ENCODE results near the gene MRPL40.
A peak's percentile ranks its signal among the peaks of the same experiment; 100 is the strongest.

MRPL40 gene

DNA sequence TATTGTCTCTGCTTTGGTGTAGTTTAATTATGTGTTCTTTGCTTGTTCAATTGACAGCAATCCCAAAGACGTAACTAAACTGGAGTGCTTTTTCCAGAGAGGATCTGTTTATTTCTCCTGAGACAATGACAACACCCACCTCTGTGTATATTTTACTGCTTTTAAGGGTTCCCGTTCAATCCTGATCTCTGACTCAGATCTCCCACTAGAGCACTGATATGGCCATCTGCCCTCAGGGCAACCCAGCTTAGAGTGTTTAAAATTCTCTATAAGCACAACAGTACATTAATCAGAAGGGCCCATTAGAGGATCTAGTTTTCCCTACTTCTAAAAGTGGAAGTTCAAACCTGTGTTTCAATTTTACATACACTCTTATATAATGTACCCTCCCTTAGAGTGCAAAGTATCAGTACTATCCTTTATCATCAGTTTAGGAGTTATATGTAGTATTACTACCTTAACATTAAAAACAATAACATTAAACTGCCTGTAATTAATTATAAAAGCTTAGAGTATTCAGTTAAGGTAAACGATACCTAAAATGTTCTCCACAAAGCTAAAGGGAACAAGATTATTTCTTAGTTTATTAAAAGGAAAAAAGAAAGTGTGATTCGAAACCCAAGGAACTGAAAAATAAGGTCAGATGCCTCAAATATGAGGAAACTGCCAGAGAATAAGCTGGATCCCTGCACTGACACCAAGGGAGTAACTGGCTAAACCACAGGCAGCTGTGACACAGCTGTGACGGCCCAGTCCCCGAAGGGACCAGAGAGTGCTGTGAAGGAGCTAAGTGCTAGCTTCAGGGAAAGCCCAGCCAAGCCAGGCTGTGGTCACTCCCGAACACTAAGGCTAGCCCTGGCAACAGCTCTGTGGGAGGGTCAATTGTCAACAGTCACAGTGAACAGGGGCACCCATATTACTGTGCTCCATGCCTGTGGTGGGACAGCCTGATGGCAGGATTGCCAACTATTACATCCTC lies 31.4 kb downstream of the MRPL40 start:
- DNase-seq = peak; percentile 35

DNA sequence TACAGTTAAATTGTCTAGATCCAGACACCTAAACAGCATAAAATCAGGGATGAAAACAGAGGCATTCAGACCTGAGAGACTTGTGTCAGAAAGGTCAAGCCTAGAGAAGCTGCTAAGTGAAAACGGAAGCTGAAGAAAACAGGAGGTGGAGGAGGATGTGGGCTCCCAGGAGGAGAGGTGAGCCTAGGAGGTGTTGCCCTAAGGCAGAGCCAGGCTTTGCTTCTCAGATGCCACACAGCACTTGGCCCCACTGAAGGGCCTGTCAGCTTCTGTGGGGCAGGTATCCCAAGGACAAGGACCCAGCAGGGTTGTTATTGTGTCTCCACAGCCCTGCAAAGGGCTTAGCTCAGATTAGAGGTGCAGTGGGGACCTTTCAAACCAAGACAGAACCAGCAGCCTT lies 32.2 kb downstream of the MRPL40 start:
- DNase-seq = no peak

GRCh38 chr22:19464975-19465374 lies 32.6 kb downstream of the MRPL40 start:
- no peak for DNase-seq

DNA sequence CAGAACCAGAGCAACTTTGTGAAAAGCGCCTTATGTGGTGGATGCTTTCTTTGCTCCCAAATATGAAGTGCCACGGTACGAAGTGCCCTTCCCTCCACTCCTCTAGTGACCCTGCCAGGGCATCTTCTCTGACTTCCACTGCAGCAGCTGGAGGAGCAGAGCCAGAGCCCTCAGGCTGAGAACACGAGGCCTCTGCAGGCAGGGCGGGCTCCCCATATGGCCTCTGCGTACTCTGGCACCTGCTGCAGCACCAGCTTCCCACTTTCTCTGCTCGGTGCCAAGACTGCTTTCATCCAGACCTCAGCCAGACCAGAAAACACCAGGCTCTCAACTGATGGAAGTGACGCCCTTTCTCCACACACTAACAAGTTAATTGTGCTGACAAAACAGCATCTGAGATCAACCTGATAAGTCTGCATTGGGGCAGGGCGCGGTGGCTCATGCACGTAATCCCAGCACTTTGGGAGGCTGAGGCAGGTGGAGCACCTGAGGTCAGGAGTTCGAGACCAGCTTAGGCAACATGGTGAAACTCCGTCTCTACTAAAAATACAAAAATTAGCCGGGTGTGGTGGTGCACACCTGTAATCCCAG lies 33.9 kb downstream of the MRPL40 start:
- DNase-seq = no peak

DNA sequence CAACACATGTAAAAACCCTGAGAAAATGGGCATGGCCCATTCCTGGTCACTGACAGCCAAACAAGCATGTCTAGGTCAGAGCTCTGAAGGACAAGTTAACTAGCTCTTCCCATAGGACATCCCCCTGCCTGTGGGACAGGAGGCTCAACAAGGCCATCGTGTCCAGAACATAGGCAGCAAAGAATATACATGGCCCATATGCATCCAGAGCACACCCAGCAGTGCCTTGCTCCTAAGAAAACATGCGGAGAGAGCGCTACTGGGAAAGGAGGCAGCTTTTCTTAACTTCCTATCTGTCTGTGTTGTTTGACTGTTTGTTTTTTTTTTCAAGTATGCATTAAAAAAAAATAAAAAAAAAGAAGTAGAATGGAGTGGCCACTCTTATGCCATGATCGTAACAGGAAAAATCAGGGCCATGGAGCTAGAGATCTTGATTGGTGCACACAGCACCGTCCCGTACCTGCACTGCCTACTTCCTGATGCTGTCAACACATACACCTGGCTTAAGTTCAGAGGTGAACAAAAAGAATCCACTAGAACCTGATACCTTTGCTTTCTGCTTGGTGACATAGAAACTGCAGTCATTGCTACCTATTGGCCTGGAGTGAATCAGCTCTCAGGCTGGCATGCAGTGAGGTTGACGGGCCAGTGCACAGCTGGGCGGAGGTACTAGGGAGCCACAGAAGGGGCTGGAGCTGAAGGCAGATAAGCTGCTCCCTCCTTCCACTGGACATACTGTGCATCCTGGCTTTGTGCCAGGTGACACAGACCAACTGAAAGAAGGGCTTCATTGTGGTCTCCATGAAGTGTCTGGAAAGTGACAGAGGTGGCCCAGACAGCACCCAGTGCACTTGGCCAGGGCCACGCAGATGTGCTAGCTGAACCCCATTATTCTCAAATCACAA lies 34.8 kb downstream of the MRPL40 start:
- DNase-seq = no peak

DNA sequence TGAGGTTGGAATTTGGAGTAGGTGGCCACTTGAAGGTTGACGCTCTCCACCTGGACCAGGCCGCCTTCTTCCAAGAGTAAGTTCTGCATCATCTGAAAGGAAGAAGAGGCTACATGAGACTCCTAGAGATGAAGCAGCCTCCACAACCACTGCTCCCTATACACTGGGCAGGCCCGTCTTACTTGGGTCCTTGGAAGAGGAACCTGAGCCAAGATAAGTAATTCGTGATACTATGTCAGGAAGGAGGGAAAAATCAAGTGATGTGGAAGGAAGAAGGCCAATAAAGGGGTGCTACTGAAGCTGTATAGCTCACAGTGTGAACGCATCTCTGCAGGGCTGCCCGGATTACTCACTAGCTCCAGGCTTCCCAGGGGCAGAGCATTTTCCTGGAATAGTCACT lies 35.6 kb downstream of the MRPL40 start:
- DNase-seq = no peak

DNA sequence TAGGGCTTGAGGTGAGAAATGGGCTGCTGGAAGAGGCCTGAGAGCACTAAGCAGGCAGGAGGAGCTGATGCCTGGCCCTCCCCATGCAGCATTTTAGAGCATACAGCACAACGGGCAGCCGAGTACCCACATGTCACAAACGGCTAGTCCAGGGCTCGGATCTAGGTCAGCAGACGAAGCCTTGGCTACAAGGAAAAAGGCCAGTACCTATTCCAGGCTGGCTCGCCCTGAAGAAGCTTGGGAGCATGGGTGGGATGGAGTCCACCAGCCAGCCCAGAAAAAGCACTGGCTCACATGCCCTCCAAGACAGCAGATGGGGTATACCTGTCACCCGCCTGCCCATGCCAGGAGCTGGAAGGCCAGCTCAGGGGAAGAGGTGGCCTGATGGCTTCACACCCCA lies 37.1 kb downstream of the MRPL40 start:
- no peak for DNase-seq

GRCh38 chr22:19470010-19470409 lies 37.7 kb downstream of the MRPL40 start:
- DNase-seq = no peak

- DNase-seq = no peak
Measured at GRCh38 chr22:19471572-19471971, 39.2 kb downstream of the MRPL40 start.

- DNase-seq = no peak
Measured at GRCh38 chr22:19472233-19472632, 39.9 kb downstream of the MRPL40 start.

- DNase-seq = no peak
Measured at GRCh38 chr22:19473578-19473977, 41.2 kb downstream of the MRPL40 start.

- no peak for DNase-seq
Measured at GRCh38 chr22:19476023-19476422, 43.7 kb downstream of the MRPL40 start.

GRCh38 chr22:19477321-19478044 lies 45.1 kb downstream of the MRPL40 start:
- no peak for DNase-seq

- no peak for DNase-seq
Measured at GRCh38 chr22:19478045-19478900, 45.9 kb downstream of the MRPL40 start.

DNA sequence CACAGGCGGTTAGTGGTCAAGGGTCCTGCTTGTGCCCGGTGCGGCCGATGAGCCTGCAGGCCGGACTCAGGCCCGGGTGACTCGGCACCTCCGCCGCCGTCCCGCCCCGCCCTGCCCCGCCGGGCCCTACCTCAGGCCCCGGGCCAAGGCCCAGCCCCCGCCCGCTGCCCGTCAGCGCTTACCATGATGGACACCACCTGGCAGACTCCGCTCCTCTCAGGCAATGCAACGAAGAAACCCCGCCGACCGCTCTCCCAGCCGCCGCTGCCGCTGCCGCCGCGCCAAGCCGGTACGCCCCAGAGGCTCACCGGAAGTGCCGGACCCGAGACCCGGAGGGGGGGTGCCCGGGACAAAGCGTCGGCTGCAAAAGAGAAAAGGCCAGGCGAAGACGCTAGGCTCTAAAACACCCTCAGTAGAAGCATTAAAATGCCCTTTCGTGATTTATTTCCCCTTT lies 46.6 kb downstream of the MRPL40 start, which contains the start of gene UFD1:
Gene UFD1, minus strand, starts transcription at position 293 of the 454 bp plus-strand sequence. Its CDS starts 108 bp downstream, at position 185.
- DNase-seq = peak; percentile 87

DNA sequence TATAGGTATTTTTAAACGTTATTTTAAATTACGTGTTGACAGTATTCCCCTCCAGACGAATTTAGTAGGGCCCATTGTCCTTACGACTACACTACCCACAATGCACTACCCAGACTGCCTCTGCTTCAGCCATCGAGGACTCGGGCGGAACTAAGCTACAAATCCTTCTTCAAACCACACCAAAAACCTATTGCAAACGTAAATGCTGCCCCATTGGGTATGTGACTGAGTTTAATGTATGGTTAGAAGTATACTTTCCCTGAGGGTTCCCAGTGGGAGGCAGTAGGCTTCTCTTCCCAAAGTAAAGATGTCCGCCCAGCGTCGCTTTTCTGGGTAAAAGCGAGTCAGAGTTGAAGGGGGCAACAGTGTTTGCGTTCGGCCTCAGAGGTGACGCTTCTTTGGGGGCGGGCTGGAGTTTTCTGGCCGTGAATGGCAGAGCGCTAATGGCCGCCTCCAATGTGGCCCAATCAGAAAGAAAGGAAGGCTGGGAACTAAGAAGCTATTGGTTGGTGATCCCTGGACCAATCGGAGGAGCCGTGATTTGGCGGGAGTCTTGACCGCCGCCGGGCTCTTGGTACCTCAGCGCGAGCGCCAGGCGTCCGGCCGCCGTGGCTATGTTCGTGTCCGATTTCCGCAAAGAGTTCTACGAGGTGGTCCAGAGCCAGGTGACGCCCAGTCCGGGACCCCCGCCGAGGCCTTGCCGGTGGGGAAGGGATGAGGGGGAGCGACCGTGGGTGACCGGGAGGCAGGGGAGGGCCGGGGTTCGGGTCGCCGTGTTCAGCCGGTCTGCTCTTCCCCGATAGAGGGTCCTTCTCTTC lies 47.2 kb downstream of the MRPL40 start, which contains the start of gene CDC45:
Gene CDC45, plus strand, starts transcription at position 566 of the 818 bp plus-strand sequence. Its CDS starts 49 bp downstream, at position 615.
- DNase-seq = peak; percentile 99

DNA sequence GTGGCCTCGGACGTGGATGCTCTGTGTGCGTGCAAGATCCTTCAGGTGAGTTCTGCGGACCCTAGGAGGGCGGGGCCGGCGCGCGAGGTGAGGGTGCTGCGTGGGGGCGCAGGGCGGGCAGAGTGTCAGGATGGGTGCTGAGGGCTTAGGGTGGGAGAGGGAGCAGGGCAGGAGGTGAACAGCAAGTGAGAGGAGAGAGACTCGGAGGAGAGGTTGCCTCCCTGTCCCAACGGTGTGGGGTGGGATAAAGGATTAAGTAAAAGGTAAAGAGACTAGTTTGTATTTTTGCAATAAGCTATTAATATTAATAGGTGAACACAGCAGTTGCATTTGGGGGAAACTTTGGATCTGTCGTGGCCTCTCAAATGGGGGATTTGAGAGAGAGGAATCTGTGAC lies 47.8 kb downstream of the MRPL40 start:
- no peak for DNase-seq

- no peak for DNase-seq
Measured at GRCh38 chr22:19480789-19481188, 48.4 kb downstream of the MRPL40 start.

GRCh38 chr22:19482297-19482696 lies 50.0 kb downstream of the MRPL40 start:
- no peak for DNase-seq

All from femur (tissue), 1 donor.